UCSD-AML1 (cell line): ENCODE measurements around the gene CPA5.
"Not testable (repeated sequence)": the region's sequence is repeated elsewhere in the genome, so short reads cannot be mapped to it uniquely, and the experiment has no call there.

Experiments used
- DNase-seq: peaks from one replicate; lab custom pipeline; 2025; ENCODE audit not compliant: unreplicated experiment; lab: John Stamatoyannopoulos, UW

The CPA5 gene

GRCh38 chr7:130358471-130358870 is 13.9 kb downstream of the CPA5 start:
- no peak for DNase-seq

- no peak for DNase-seq
These were observed 14.8 kb downstream of the CPA5 start for GRCh38 chr7:130359276-130359857.

DNA sequence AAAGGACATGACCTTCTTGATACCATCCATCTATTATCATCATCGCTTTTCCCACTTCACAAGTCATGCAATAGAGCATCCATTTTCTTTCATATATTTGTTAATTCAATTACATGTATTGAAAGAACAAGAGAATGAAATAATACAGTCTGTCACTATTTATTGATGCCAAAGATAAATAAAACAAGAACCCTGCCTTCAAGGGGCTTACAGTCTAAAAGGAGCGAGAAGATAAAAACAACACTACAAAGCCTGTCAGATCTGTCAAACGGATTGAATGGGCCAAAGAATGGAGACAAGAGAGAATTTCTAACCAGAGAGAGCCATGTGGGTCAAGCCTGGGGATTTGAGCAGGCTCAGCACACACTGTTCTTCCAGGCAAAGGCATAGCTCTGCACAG is 15.9 kb downstream of the CPA5 start:
- DNase-seq = no peak

GRCh38 chr7:130361681-130362080 is 17.1 kb downstream of the CPA5 start:
- no peak for DNase-seq

GRCh38 chr7:130362251-130362816 is 17.7 kb downstream of the CPA5 start:
- DNase-seq = no peak

- DNase-seq = no peak
These were observed 18.6 kb downstream of the CPA5 start for GRCh38 chr7:130363026-130363847.

- no peak for DNase-seq
These were observed 19.8 kb downstream of the CPA5 start for GRCh38 chr7:130364451-130364850.

DNA sequence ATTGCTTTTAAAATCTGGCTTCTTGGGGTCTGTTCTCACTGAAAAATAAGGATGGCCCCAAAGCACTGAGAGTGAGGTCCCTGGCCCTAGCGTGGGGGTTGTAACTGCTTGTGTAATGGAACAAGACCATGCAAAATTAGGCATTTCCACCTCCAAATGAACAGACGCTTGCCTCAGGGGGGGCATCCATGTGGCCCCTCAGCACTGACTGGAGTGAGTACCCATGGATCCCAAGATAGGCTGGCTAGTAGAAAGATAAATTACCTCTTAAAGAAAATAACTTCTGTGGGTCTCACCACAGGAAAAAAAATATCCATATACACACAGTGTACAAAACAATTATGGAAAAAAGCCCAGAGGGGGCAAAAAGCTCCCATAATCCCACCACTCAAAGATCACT is 20.5 kb downstream of the CPA5 start:
- DNase-seq = no peak

- DNase-seq = no peak
These were observed 21.2 kb downstream of the CPA5 start for GRCh38 chr7:130365511-130366441.

DNA sequence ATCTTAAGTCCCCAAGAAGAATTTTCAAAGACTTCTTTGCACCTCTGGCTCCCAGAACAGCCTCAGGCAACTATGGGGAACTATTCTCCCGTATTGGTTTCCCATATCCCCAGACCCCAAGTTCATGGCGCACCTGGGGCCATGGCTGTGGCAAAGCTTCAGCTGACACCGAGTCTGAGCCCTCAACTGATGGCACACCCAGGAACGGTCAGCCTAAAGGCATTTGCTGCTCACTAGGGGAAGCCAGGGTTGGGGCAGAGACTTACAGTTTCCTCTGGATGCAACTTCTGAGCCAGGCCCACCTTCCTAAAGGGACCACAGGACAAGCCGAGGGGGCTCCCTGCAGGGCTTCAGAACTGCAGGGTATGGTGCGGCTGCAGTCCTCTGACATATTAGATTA is 21.9 kb downstream of the CPA5 start:
- DNase-seq = no peak

GRCh38 chr7:130367088-130367755 is 22.6 kb downstream of the CPA5 start:
- DNase-seq = no peak

DNA sequence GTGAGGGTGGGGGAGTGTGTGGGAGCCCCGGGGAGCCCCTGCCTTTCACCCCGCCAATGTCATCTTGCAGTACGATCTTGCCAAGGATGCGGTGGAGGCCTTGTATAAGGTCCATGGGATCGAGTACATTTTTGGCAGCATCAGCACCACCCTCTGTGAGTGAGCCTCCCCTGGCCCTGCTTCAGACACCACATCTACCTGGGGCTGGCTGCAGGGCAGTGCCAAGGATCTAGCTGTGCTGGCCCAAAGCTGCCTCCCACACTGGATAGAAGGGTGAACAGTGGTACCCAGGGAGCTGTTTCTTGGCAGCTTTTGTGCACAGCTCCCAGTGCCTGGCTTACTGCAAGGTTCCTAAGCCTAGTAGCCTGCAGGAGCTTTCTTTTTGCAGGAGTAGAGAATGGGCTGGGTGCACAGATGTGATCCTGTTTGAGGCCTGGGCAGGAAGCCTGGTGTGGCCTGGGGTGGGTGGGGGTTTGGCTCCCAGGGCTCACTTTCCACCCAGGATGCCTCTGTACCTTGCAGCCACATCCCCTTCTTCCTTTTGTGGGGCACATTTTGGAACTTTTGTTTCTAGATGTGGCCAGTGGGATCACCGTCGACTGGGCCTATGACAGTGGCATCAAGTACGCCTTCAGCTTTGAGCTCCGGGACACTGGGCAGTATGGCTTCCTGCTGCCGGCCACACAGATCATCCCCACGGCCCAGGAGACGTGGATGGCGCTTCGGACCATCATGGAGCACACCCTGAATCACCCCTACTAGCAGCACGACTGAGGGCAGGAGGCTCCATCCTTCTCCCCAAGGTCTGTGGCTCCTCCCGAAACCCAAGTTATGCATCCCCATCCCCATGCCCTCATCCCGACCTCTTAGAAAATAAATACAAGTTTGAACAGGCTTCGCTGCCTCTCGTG is 23.5 kb downstream of the CPA5 start:
- DNase-seq = peak; percentile 39

DNA sequence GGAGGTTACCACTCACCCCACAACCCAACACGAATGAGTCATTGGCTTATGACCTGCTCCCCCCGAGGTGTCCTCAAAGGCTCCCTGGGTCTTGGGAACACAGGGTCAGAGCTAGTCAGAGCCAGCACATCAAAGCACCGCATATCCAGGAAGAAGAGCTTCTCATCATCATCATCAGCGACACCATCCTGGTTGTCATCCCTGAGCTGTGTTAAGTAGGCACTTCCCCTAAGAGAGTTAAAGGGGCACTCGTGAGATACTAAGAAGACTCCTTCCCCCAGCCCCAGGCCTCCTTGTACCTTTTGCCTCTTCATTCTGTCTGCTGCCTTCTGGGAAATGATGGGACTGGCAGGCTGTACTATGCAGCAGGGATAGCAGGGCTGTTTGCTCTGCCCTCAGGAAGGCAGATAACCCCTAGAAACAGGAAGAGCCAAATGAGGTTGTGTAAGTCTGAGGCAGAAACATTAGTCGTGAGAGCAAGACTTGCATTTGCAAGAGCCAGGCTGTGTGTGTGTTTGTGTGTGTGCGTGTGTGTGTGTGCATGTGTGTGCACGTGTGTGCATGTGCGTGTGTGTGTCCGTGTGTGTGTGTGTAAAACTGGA is 24.6 kb downstream of the CPA5 start:
- DNase-seq = peak; percentile 25

DNA sequence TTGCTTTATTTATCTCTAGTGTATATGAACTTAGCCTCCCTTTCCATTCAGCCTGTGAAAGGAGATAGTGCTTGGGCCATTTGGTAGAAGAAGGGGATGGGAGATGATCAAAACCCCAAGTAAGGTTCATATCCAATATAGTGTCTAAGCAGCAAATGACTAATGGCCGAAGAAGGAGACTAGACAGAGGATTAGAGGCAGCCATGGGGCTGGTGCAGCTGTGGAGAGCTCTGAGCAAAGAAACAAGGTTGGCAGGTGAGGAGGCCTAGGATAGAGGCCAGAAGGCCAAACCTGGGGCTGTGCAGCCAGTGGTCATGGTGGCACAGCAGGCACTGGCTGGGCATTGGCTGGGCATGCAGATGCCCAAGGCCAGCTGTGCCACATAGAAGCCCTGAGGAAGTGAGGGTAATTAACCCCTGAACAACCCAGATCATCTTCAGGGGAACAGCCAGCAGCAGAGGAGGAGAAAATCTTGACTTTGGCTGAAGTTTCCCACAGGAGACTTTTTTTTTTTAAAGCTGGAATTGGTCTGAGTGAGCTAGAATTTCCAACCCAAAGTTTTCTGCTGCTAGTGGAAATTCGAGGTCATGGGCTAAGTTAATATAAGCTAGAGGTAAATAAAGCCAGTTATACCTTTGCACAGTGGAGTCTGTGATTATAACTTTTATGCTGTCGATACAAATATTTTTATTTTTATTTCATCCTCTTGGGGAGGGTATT is 25.4 kb downstream of the CPA5 start:
- no peak for DNase-seq

DNA sequence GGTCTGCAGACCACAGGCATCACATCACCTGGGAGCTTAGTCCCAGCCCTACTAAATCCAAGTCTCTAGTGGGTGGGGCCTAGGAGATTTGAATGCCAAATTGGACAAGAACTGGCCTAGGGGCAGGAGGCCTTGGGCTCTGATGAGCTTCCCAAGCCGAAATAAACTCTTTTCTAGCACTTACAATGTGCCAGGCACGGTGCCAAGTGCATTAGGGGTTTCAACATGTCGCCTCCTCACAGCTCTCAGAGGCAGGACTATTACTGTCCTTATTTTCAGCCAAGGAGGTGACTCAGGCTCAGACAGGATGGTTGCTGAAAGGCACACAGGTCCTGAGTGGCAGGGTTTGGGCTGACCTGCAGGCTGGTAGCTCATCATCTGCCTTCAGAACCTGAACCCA is 26.4 kb downstream of the CPA5 start:
- DNase-seq = no peak

GRCh38 chr7:130372402-130373165 is 28.0 kb downstream of the CPA5 start:
- DNase-seq = no peak

DNA sequence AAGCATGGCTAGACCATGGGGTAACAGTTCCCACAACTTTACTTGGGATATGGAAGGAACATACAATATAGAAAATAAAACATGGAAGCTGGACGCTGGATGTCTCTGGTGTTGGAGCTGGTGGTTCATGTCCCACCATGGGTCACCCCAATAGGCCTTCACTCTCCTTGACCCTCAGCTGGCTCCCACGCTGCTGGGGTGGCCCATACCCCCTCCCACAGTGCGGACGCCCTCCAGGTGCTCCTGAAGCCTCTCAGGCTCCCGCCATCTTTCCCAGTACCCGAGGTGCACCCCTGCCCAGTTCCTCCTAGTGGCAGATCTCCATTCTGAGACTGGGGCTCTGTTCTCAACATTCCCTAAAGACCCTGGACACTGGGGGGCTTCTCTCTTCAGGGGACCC is 29.9 kb downstream of the CPA5 start:
- no peak for DNase-seq

- DNase-seq = not testable (repeated sequence)
These were observed 31.8 kb downstream of the CPA5 start for GRCh38 chr7:130376461-130376860.
